ENCODE measurements around the gene PDXP.
"Not testable (repeated sequence)": the region's sequence is repeated elsewhere in the genome, so short reads cannot be mapped to it uniquely, and the experiment has no call there.

PDXP gene

DNA sequence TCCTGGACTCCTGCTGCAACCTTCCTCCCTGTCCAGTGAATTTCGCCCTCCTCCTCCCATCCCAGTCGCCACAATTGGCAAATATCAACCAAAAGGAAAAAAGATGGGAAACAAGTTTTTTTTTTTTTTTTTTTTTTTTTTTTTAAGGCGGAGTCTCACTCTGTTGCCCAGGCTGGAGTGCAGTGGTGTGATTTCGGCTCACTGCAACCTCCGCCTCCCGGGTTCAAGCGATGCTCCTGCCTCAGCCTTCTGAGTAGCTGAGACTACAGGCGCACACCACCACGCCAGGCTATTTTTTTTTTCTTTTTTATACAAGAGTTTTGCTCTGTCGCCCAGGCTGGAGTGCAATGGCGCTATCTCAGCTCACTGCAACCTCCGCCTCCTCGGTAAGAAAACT is 37.7 kb downstream of the PDXP start:
- DNase-seq (ENCODE audit: low read depth in 1 of 2, low spot score in 1 of 2), result not testable (repeated sequence)

DNA sequence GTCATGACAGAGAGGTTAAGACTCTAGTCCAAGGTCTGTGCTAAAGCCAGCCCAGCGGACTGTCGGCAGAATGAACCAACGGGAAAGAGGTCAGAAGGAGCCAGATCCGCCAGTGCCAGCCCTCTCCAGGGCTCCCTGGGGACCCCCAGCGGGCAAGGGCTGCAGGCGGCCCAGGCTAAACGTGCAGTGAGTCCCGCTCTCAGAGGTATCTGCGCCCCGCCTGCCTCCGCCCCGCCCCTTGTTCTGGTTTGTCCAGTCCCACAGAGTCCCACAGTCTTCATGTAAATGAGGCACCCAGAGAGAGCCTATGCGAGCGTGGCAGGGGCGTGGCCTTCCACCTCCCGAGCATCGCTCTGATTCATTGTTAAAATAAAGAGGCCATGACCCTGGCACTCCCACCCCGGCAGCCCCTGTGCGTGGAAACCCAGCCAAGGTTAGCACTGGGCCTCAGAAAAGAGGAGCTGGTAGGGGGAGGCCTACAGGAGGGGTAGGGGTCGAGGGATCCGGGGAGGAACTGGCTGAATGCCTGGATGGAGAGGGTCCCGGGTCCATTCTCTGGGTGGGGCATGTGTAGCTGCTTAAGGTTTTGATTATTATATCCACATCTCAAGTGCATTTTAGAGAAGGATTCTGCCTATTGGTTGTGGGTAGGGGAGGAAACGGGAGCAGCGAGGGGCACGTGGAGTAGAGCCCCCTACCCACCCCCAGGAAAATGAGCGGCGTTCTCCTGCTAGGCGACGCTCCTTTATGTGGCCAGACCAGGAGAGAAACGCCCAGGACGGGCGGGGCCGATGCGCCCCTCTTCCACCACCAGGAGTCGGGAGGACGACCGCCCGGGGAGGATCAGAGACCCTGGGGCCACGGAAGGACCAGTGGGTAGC is 38.4 kb downstream of the PDXP start, which contains the start of gene TRIOBP:
Gene TRIOBP (plus strand): TSS at position 392 of the 881 bp plus-strand sequence. CDS start 4,318 bp downstream, outside the sequence.
- DNase-seq (ENCODE audit: low read depth in 1 of 2, low spot score in 1 of 2), result peak; percentile 54 to 79

DNA sequence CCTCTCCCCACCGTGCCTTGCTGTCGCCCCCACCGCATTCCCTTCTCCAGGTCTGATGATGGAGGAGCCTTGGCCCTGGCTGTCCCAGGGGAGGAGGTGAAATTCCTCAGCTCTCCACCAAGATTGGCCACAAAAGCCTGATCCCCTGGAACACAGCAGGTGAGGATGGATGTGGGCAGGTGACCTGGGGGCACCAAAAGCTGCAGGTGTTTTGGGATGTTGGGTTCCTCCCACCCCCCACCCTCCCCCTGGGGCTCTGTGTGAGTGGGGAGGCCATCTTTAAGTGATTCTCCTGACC is 39.0 kb downstream of the PDXP start:
- DNase-seq (ENCODE audit: low read depth in 1 of 2, low spot score in 1 of 2), result no peak

DNA sequence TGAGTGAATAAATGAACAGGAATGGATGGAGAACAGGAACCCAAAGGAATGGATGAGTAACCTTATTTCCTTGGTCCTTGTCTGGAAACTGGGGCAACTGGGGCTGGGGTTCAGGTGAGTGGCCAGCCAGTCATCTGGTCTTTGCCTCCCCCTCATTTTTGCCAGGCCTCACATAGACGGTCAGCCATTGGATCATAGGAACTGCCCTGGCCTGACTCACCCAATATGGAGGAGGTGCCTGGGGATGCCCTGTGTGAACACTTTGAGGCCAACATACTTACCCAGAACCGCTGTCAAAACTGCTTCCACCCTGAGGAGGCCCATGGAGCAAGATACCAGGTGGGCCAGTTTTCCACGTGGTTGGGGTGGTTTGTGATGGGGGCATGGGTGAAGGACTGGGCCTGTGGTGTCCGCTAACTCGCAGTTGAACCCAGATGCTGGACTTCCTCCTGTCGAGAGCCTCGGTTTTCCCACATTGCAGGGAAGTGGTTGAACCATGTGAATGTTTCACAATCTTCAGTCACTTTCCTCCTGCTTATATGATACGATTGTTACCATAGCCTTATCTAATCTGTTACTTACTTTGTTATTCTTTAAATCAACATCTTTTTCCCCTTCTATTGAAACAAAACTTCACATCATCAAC is 42.7 kb downstream of the PDXP start:
- DNase-seq (ENCODE audit: low read depth in 1 of 2, low spot score in 1 of 2), result no peak

- no peak for DNase-seq (ENCODE audit: low read depth in 1 of 2, low spot score in 1 of 2)
Measured at GRCh38 chr22:37703906-37704305, 45.4 kb downstream of the PDXP start.

GRCh38 chr22:37704645-37705044 is 46.1 kb downstream of the PDXP start:
- no peak for DNase-seq (ENCODE audit: low read depth in 1 of 2, low spot score in 1 of 2)

DNA sequence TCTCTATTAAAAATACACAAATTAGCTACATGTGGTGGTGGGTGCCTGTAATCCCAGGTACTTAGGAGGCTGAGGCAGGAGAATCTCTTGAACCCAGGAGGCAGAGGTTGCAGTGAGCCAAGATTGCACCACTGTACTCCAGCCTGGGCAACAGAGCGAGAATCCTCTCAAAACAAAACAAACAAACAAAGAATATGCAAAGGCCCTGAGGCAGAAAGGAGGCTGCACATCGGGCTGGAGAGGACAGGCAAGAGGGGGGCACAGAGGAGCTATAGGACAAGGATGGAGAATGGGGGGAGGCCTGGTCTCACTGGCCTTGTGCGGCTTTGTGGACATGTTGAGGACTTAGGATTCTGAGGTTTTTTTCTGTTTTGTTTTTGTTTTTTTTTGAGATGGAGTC is 46.7 kb downstream of the PDXP start:
- DNase-seq (ENCODE audit: low read depth in 1 of 2, low spot score in 1 of 2), result no peak

- DNase-seq (ENCODE audit: low read depth in 1 of 2, low spot score in 1 of 2), result no peak
Measured at GRCh38 chr22:37708580-37709444, 50.3 kb downstream of the PDXP start.

GRCh38 chr22:37709445-37709765 is 50.9 kb downstream of the PDXP start:
- DNase-seq (ENCODE audit: low read depth in 1 of 2, low spot score in 1 of 2), result no peak

DNA sequence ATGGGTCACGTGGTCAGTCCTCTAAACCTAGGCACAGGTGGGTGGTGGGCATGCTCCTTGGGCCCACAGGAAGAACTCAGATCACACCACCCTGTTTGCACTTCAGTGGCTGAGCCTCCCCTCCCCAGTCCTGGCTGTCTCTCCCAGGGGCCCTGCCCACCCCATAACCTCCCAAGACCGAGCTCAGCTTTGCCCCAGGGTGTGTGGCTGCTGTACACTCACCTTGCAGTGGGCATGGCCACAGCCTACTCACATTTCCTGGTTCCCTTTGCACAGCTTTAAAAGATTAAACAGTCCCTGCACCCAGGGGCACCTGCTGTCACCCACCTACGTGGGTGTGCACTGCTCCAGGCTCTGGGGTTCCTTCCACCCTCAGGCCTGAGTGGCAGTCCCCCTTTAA is 52.2 kb downstream of the PDXP start:
- DNase-seq (ENCODE audit: low read depth in 1 of 2, low spot score in 1 of 2), result no peak

DNA sequence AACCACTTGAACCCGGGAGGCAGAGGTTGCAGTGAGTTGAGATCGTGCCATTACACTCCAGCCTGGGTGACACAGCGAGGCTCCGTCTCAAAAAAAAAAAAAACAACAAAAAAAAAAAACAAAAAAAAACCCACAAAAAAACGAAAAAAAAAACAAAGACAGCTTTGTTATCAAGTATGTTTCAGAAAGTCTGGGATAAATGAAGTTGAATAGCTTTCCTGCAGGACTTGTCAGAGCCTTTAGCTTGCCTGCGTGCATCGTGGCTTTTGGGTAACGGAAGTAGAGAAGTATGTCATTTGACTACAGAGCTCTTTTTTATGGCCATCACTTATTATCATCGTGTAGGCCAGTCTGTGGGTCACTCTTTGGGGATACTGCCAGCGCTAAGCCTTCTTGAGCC is 53.0 kb downstream of the PDXP start:
- no peak for DNase-seq (ENCODE audit: low read depth in 1 of 2, low spot score in 1 of 2)

GRCh38 chr22:37713761-37714160 is 55.2 kb downstream of the PDXP start:
- no peak for DNase-seq (ENCODE audit: low read depth in 1 of 2, low spot score in 1 of 2)

DNA sequence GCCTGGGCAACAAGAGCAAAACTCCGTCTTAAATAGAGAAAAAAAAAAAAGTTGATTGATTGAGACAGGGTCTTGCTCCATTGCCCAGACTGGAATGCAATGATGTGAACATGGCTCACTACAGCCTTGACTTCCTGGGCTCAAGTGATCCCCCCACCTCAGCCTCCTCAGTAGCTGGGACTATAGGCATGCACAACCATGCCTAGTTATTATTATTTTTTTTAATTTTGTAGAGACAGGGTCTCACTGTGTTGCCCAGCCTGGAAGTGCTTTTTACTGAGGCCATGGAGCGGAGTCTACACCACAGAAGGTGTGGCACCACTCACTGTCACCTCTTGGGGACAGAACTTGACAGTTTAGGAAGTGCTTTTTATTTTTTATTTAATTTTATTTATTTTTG is 56.1 kb downstream of the PDXP start:
- no peak for DNase-seq (ENCODE audit: low read depth in 1 of 2, low spot score in 1 of 2)

DNA sequence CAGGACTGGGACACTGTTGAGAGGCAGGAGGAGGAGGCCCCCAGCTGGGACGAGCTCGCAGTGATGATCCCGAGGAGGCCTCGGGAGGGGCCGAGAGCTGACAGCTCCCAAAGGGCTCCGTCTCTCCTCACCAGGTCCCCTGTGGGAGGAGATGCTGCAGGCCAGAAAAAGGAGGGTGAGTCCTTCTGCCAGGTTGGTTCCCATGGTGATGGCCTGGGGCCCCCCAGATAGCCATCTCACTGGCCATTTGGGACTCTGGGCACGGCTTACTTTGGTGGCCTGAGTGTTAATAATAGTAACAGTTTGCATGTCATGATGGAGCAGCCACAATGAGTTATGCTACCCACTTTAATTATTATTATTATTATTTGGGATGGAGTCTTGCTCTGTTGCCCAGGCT is 57.2 kb downstream of the PDXP start:
- no peak for DNase-seq (ENCODE audit: low read depth in 1 of 2, low spot score in 1 of 2)

Measured in activated CD4-positive, alpha-beta T cell treated with anti-CD3 and anti-CD28 coated beads, Interleukin-2, amount 50 U/mL, for 24 hours (primary cell).